Activated CD4-positive, alpha-beta T cell treated with anti-CD3 and anti-CD28 coated beads for 36 hours (primary cell): ENCODE measurements around the gene FLYWCH1. TPM values are rescaled to one million over a fixed set of nuclear protein-coding genes. Genes with fewer than 3 reads are reported as not detected.
A peak's percentile ranks its signal among the peaks of the same experiment; 100 is the strongest.

ENCODE experiments used
- ATAC-seq: fragments of 200-7000 bp; cut with Tn5 transposase; one replicate; pipeline ENCODE4 v1.10.0; 2021; ENCODE audit warnings: mild to moderate bottlenecking, moderate library complexity
- CTCF ChIA-PET: fragments of 350-600 bp; sonication (Branson Sonifier 250); formaldehyde crosslinking; loops from one replicate; lab custom pipeline; 2021; ENCODE audit warnings: antibody characterized with exemption; lab: Charles Lee
- POLR2A ChIA-PET: fragments of 350-600 bp; sonication (Branson Sonifier 250); formaldehyde crosslinking; loops from one replicate; lab custom pipeline; 2021; ENCODE audit warnings: antibody characterized with exemption, inconsistent platforms; lab: Charles Lee
- DNase-seq: peaks from one replicate; pipeline ENCODE4 v3.0.0-alpha.2; 2020
- H3K27ac Mint-ChIP-seq: one replicate; pipeline ENCODE4 v1.8.0; 2021; ENCODE audit warnings: mixed read lengths
- H3K27me3 Mint-ChIP-seq: one replicate; pipeline ENCODE4 v1.8.0; 2021; ENCODE audit warnings: mixed read lengths
- H3K36me3 Mint-ChIP-seq: one replicate; pipeline ENCODE4 v1.8.0; 2021; ENCODE audit warnings: low read depth, mixed read lengths
- H3K4me1 Mint-ChIP-seq: one replicate; pipeline ENCODE4 v1.8.0; 2021; ENCODE audit warnings: mixed read lengths
- H3K4me3 Mint-ChIP-seq: one replicate; pipeline ENCODE4 v1.8.0; 2021; ENCODE audit warnings: mild to moderate bottlenecking, moderate library complexity, mixed read lengths
- H3K9me3 Mint-ChIP-seq: one replicate; pipeline ENCODE4 v1.8.0; 2021; ENCODE audit warnings: low read depth, mixed read lengths
- intact Hi-C, 2 experiments: fragments of 100-400 bp; cut with DNase I in 1 of 2; cut with micrococcal nuclease in 1 of 2; formaldehyde crosslinking; loops; one replicate each; pipeline versions ENCODE4 v1.14.2 to v1.15.1; 2022 to 2024; cut with DNase I, micrococcal nuclease
- total RNA-seq, 2 experiments: library from RNA; stranded (reverse); gene quantifications; one replicate each; pipeline ENCODE4 v1.2.3, GENCODE V29; 2021

FLYWCH1 gene
- total RNA-seq, 2 experiments from 2014 or later = 26.6 to 37.9 TPM

DNA sequence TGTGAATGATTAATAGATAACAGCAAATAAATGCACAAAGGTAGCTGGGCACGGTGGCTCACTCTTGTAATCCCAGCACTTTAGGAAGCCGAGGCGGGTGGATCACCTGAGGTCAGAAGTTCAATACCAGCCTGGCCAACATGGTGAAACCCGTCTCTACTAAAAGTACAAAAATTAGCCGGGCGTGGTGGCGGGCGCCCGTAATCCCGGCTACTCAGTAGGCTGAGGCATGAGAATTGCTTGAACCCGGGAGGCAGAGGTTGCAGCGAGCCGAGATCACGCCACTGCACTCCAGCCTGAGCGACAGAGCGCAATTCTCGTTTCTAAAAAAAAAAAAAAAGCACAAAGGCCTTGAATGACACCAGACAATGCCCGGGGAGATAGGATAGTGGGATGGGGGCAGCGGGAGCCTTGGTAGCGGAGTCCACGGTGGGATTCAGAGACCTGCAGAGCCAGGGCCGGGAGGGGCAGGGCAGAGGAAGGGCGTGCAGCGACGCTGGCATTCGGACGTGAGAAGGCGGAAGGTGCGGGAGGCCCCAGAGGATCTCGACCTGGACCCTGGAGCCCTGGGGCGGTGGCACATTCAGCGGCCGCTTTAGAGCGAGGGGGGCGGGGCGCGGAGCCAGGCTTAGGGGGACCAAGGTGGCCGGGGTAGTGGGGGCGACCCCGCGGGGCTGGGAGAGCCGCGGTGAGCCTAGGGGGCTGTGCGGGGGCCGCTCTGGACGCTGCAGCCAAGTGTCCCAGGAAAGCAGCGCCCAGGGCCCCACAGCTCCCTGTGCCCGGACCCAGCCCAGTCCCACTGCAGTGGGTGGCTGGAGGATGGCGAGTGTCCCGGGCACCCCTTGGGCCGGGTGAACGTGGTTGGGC lies 29.7 kb upstream of the FLYWCH1 start:
- DNase-seq = peak; percentile 56
- CTCF ChIA-PET = interaction anchor here (0.7 to 2.3 kb wide), 7 partner anchors 14 to 958 kb away, joined by 3 to 12 read pairs (median 4); partner anchors contain the start of gene FLYWCH1
- Mint-ChIP-seq H3K4me3 (peak overlapping the region; percentile 85), H3K9me3 (no peaks in the 10 kb centered on the region), H3K36me3 (no peaks in the 10 kb centered on the region), H3K4me1 (peaks cover 10% of the 10 kb centered on the region), H3K27ac (peak overlapping the region; percentile 92), H3K27me3 (no peaks in the 10 kb centered on the region)
- POLR2A ChIA-PET = interaction anchor here (1.0 to 2.3 kb wide), 4 partner anchors 14 to 1099 kb away, joined by 3 to 13 read pairs (median 6); partner anchors contain the start of genes FLYWCH1, NUBP2 and SPSB3
- intact Hi-C loops = loop anchor here (1.0 to 2.0 kb wide), 7 partner anchors 13 to 209 kb away; partner anchors contain the start of genes ELOB (in 1 of the 2), KCTD5 (in 1 of the 2) and TNFRSF12A (in 1 of the 2)
- no peak for ATAC-seq

- H3K4me1 Mint-ChIP-seq = peaks cover 10% of the 10 kb centered on the region
- CTCF ChIA-PET = interaction anchor here (0.6 to 2.3 kb wide), 21 partner anchors 8 to 959 kb away, joined by 3 to 14 read pairs (median 4); partner anchors contain the start of gene FLYWCH1
- no peaks in the 10 kb centered on the region for H3K9me3 Mint-ChIP-seq
- H3K27me3 Mint-ChIP-seq = no peaks in the 10 kb centered on the region
- H3K4me3 Mint-ChIP-seq = peak within 1 kb of the TSS; percentile 85
- DNase-seq (peak; percentile 99), ATAC-seq (peak; percentile 95)
- POLR2A ChIA-PET = interaction anchor here (0.6 to 2.3 kb wide), 8 partner anchors 14 to 1100 kb away, joined by 3 to 13 read pairs (median 4); partner anchors contain the start of genes FLYWCH1, NUBP2 and SPSB3
- H3K27ac Mint-ChIP-seq = peak within 1 kb of the TSS; percentile 92
- no peaks in the 10 kb centered on the region for H3K36me3 Mint-ChIP-seq
- intact Hi-C loops = loop anchor here (1.0 to 2.0 kb wide), 14 partner anchors 14 to 615 kb away; partner anchors contain the start of genes ELOB (in 1 of the 2), FLYWCH1 (in 1 of the 2), KCTD5 (in 1 of the 2) and PAQR4 (in 1 of the 2)
Observed at GRCh38 chr16:2882650-2883457, 28.9 kb upstream of the FLYWCH1 start, which contains the start of gene FLYWCH2. Gene FLYWCH2 (plus strand): TSS chr16:2883215. CDS start chr16:2896450, 13,235 bp downstream.

DNA sequence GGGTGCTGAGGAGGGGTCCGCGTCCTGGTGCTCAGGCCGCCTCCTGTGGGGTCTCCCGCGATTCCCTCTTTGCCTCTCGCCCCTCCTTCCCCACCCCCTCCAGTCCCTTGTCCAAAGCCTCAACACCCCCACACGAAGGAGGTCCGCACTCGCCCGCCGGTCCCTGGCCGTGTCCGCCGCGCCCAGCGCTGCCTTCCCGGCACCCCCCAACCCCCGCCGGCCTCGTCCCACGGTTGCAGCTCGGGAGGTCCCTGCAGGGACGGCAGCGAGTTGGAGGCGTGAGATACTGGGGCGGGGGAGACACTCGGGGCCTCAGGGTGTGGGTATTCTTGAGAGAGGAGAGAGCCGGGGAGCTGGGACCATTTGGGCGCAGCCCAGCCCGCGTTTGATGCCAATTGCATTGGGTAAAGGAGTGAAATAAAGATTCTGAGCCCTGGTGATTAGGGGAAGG lies 28.2 kb upstream of the FLYWCH1 start:
- ATAC-seq = no peak
- no peaks in the 10 kb centered on the region for H3K9me3 Mint-ChIP-seq
- ChIA-PET POLR2A (interaction anchor here (0.6 to 2.3 kb wide), 5 partner anchors 29 to 291 kb away, joined by 3 to 13 read pairs (median 4); partner anchors contain the start of gene FLYWCH1), CTCF (interaction anchor here (0.6 to 2.3 kb wide), 19 partner anchors 8 to 207 kb away, joined by 3 to 14 read pairs (median 4); partner anchors contain the start of gene FLYWCH1)
- intact Hi-C loops = loop anchor here (1.0 to 2.0 kb wide), 12 partner anchors 15 to 615 kb away; partner anchors contain the start of genes FLYWCH1 (in 1 of the 2), PAQR4 (in 1 of the 2), RNPS1 (in 1 of the 2) and SRRM2 (in 1 of the 2)
- DNase-seq = peak; percentile 40
- H3K4me1 Mint-ChIP-seq = peaks cover 10% of the 10 kb centered on the region
- H3K27me3 Mint-ChIP-seq = no peaks in the 10 kb centered on the region
- no peaks in the 10 kb centered on the region for H3K36me3 Mint-ChIP-seq
- peak overlapping the region; percentile 85 for H3K4me3 Mint-ChIP-seq
- H3K27ac Mint-ChIP-seq = peak overlapping the region; percentile 55

- Mint-ChIP-seq H3K36me3 (no peaks in the 10 kb centered on the region), H3K9me3 (no peaks in the 10 kb centered on the region), H3K27me3 (no peaks in the 10 kb centered on the region), H3K4me1 (peaks cover 10% of the 10 kb centered on the region), H3K27ac (peak overlapping the region; percentile 55), H3K4me3 (peak overlapping the region; percentile 85)
- intact Hi-C loops = no loop called here
- ATAC-seq (no peak), DNase-seq (no peak)
- ChIA-PET CTCF (interaction anchor here (0.6 to 2.3 kb wide), 6 partner anchors 16 to 127 kb away, joined by 3 to 14 read pairs (median 4); no protein-coding TSS in a partner anchor), POLR2A (interaction anchor here (1.7 to 2.3 kb wide), 2 partner anchors 28 to 120 kb away, joined by 4 to 13 read pairs; partner anchors contain the start of gene FLYWCH1)
Observed at GRCh38 chr16:2884041-2884451, 27.7 kb upstream of the FLYWCH1 start.

- DNase-seq = no peak
- Mint-ChIP-seq H3K4me3 (no peak overlapping the region), H3K4me1 (no peaks in the 10 kb centered on the region), H3K9me3 (no peaks in the 10 kb centered on the region), H3K36me3 (no peaks in the 10 kb centered on the region), H3K27me3 (no peaks in the 10 kb centered on the region), H3K27ac (no peak overlapping the region)
- ChIA-PET POLR2A (no interaction called here), CTCF (no interaction called here)
- intact Hi-C loops = no loop called here
- ATAC-seq = no peak
Observed at GRCh38 chr16:2894231-2894630, 17.5 kb upstream of the FLYWCH1 start.

- Mint-ChIP-seq H3K4me1 (no peaks in the 10 kb centered on the region), H3K9me3 (no peaks in the 10 kb centered on the region), H3K36me3 (no peaks in the 10 kb centered on the region), H3K27ac (no peak overlapping the region), H3K4me3 (no peak overlapping the region), H3K27me3 (no peaks in the 10 kb centered on the region)
- intact Hi-C loops = no loop called here
- no peak for ATAC-seq
- POLR2A ChIA-PET = no interaction called here
- CTCF ChIA-PET = no interaction called here
- DNase-seq = no peak
Observed at GRCh38 chr16:2895813-2896212, 15.9 kb upstream of the FLYWCH1 start.

DNA sequence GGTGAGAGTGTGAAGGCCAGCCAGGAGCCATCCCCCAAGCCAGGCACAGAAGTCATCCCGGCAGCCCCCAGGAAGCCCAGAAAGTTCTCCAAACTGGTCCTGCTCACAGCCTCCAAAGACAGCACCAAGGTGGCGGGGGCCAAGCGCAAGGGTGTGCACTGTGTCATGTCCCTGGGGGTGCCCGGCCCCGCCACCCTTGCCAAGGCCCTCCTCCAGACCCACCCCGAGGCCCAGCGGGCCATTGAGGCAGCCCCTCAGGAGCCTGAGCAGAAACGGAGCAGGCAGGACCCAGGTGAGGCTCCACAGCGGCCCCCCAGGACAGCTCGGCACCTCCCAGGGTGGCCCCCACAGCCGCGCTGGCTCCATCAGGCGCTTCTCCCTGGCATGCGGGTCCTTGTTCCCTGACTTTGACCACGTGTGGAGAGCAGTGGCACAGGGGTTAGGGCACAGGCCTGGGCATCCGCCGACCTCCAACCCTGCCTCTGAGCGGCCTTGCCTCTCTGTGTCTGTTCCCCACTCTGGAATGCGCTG lies 15.2 kb upstream of the FLYWCH1 start:
- ATAC-seq = no peak
- Mint-ChIP-seq H3K36me3 (no peaks in the 10 kb centered on the region), H3K4me3 (no peak overlapping the region), H3K4me1 (no peaks in the 10 kb centered on the region), H3K9me3 (no peaks in the 10 kb centered on the region), H3K27ac (no peak overlapping the region), H3K27me3 (no peaks in the 10 kb centered on the region)
- POLR2A ChIA-PET = no interaction called here
- DNase-seq = no peak
- CTCF ChIA-PET = interaction anchor here (1.2 kb wide), 1 partner anchor 9 kb away, joined by 3 read pairs; no protein-coding TSS in a partner anchor
- intact Hi-C loops = no loop called here

- Mint-ChIP-seq H3K27ac (no peak overlapping the region), H3K4me1 (no peaks in the 10 kb centered on the region), H3K27me3 (no peaks in the 10 kb centered on the region), H3K4me3 (no peak overlapping the region), H3K9me3 (no peaks in the 10 kb centered on the region), H3K36me3 (no peaks in the 10 kb centered on the region)
- DNase-seq (no peak), ATAC-seq (peak; percentile 33)
- intact Hi-C loops = no loop called here
- POLR2A ChIA-PET = no interaction called here
- CTCF ChIA-PET = interaction anchor here (1.2 kb wide), 1 partner anchor 9 kb away, joined by 3 read pairs; no protein-coding TSS in a partner anchor
Observed at GRCh38 chr16:2897110-2897509, 14.6 kb upstream of the FLYWCH1 start.

- intact Hi-C loops = no loop called here
Observed at GRCh38 chr16:2898831-2899563, 12.7 kb upstream of the FLYWCH1 start.

More at GRCh38 chr16:2898831-2899563, 12.7 kb upstream of the FLYWCH1 start:
- no peaks in the 10 kb centered on the region for H3K36me3 Mint-ChIP-seq
- ATAC-seq (no peak), DNase-seq (no peak)
- POLR2A ChIA-PET = no interaction called here
- H3K9me3 Mint-ChIP-seq = no peaks in the 10 kb centered on the region
- no peak overlapping the region for H3K27ac Mint-ChIP-seq
- H3K4me3 Mint-ChIP-seq = no peak overlapping the region
- H3K4me1 Mint-ChIP-seq = peaks cover 3% of the 10 kb centered on the region
- no peaks in the 10 kb centered on the region for H3K27me3 Mint-ChIP-seq
- CTCF ChIA-PET = interaction anchor here (0.7 to 1.4 kb wide), 3 partner anchors 17 to 31 kb away, joined by 3 to 4 read pairs (median 4); no protein-coding TSS in a partner anchor
